Ammon's horn (tissue), 1 donor: Measurements from ENCODE around the gene TECTB.
"Not testable (repeated sequence)": the region's sequence is repeated elsewhere in the genome, so short reads cannot be mapped to it uniquely, and the experiment has no call there.

Experiments
- DNase-seq: peaks from one replicate; pipeline ENCODE4 v3.0.0-alpha.2; 2016; ENCODE audit warnings: low spot score

Gene TECTB

DNA sequence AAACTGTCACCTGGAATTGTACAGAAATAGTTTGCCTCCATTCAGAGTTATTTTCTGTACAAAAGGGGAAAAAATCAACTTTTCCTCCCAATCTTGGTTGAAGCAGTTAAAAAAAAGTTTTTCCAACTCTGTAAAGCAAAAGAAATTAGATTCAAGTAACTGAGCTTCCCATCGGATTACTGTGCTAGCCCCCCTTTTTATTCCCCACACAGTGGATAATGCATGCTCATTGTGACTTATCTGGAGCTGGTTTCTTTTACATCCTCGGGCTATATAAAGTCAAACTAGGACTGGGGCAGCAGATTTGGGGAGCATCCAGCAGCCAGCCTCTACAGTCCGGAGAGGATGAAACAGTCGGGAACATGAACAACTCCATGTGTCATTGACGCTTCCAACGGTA lies at the start of gene TECTB:
Gene TECTB, plus strand, starts transcription at position 301 of the 400 bp plus-strand sequence. CDS start 335 bp downstream, outside the sequence.
- no peak for DNase-seq

GRCh38 chr10:112235141-112235540 lies 48.1 kb upstream of the TECTB start:
- no peak for DNase-seq

DNA sequence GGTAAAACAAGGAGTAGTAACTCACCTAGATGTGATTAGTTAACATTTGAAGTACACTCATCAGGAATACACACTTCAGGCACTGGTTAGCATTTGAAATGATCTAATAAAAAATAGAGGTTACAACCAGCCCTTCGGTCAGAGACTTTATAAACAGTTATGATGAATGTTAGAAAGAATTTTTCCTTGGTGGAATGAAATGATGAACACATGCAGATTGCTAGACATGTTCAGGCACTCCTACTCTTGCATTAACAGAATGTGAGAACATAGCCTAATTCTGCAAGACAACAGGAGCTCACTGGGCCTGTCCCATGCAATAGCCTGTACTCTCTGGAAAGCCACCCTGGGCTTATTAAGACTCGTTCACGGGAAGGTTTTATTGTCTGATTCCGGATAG lies 47.3 kb upstream of the TECTB start:
- DNase-seq, result no peak

GRCh38 chr10:112236486-112236885 lies 46.7 kb upstream of the TECTB start:
- DNase-seq, result no peak

GRCh38 chr10:112239347-112239746 lies 43.9 kb upstream of the TECTB start:
- no peak for DNase-seq

DNA sequence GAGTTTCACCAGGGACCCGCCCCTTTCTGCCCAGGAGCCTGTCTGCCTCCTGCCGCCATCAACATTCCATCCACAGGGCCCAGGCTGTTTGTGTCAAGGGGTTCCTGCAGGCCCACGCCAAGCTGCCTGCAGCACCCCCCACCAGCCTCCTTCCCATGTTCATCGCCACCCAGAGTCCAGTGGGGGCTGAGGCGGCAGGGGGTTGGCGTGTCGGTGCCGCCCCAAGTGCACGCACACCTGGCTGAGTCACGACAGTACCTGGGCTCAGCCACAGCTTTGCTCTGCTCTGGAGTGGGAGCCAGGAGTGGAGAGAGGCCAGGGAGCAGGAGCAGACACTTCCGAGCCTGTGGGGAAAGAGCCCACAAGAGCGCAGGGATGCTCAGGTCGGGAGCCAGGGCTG lies 42.8 kb upstream of the TECTB start:
- DNase-seq, result no peak

- no peak for DNase-seq
Measured at GRCh38 chr10:112241651-112242341, 41.4 kb upstream of the TECTB start.

GRCh38 chr10:112242769-112243168 lies 40.4 kb upstream of the TECTB start:
- DNase-seq, result no peak

- DNase-seq, result no peak
Measured at GRCh38 chr10:112243713-112244112, 39.5 kb upstream of the TECTB start.

- no peak for DNase-seq
Measured at GRCh38 chr10:112244197-112244596, 39.0 kb upstream of the TECTB start.

DNA sequence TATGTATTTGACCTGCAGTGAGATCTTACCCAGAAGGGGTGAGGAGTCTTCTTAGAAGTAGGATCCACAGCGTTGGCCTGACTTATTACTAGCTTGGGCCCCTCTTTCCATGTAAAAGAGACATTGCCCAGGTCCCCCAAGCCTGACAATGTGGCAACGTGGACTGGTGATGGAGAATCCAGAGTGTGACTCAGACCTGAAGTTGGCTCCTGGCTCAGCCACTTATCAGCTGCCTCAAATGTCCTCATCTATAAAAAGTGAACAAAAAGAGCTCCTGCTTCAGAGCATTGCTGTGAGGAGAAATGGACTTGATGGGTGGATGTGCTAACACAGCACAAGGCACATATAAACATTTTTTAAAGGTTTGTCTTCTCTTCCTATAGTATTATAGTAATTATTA lies 35.4 kb upstream of the TECTB start:
- DNase-seq, result no peak

GRCh38 chr10:112248584-112249295 lies 34.5 kb upstream of the TECTB start:
- no peak for DNase-seq

- DNase-seq, result no peak
Measured at GRCh38 chr10:112249722-112250121, 33.5 kb upstream of the TECTB start.

DNA sequence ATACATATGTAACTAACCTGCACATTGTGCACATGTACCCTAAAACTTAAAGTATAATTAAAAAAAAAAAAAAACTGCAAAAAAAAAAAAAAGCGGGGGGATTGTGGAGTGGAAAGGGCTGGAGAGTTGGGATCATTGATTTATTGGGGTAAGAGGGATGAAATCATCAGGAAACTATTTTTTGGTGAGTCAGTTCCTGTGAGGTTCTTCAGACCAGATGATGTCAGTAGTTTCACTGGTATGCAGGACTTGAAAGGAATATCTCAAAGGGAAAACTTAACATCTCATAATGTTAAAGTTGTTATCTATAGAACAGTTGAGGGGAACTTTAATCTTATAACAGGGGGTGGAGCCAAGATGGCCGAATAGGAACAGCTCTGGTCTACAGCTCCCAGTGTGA lies 32.6 kb upstream of the TECTB start:
- no peak for DNase-seq

- DNase-seq, result not testable (repeated sequence)
Measured at GRCh38 chr10:112251238-112251637, 32.0 kb upstream of the TECTB start.

DNA sequence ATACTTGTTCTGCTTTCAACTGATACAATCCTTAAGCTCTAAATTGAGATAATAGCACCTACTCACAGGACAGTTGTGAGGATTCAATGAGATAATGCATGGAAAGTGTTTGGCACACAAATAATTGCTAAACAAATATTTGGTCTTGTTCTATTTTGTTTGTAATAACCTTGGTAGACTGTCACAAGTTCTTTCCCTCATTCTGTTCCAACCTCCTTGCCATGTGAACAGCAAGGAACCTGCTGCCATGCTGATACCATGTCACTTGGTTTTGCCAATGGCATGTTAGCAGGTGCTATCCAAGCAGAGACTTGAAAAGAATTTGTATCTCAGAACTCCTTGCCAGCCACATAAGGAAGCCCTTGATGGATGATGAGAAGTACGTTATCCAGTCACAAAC lies 24.8 kb upstream of the TECTB start:
- no peak for DNase-seq

- no peak for DNase-seq
Measured at GRCh38 chr10:112259688-112260087, 23.5 kb upstream of the TECTB start.

GRCh38 chr10:112260831-112261230 lies 22.4 kb upstream of the TECTB start:
- no peak for DNase-seq

DNA sequence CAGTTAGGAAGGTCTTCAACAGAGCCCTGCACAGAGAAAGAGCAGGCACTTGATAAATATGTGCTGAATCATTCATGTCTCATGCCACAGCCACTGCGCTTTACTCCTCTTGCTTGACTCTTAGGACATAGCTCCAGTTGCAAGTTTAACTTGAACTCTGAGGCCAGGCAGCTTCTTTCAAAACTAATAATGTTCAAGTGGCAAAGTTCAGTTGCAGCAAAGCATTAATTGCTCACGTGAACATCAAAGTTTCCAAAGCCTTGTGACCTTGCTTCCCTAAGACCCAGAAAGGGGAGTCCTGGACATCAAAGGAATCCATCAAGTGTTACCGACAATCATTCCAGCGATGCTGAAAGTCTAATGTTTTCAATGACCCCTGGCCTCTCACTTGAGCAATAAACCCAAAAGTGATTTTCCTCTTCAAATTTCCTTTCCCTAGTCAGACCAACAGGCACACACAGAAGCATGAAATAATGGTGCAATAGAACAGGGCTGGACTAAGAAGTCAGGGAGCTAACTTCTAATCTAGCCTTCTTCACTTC lies 21.8 kb upstream of the TECTB start:
- no peak for DNase-seq

- DNase-seq, result no peak
Measured at GRCh38 chr10:112262546-112262945, 20.7 kb upstream of the TECTB start.

GRCh38 chr10:112265745-112266144 lies 17.5 kb upstream of the TECTB start:
- no peak for DNase-seq

DNA sequence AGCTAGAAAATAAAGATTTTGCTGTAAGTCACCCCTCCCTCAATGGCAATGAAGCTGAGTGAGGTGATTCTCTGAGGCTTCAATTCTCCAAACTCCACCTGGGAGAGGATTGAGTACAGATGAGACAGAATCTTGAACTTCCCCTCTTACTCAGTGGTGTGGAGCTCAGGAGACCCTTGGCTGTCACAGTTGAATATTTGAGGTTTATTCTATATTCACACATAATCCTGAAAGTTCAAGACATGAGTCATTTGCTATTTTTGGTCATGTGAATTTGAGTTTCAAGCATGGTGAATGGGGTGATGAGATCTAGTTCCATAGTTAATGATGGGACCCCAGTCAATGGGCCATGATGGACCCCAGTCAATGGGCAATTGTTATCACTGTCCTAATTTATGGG lies 13.9 kb upstream of the TECTB start:
- no peak for DNase-seq

GRCh38 chr10:112271982-112272381 lies 11.2 kb upstream of the TECTB start:
- DNase-seq, result no peak
